ENCODE measurements around the gene CDAN1.
"Not testable (repeated sequence)": the region's sequence is repeated elsewhere in the genome, so short reads cannot be mapped to it uniquely, and the experiment has no call there.

Gene CDAN1

DNA sequence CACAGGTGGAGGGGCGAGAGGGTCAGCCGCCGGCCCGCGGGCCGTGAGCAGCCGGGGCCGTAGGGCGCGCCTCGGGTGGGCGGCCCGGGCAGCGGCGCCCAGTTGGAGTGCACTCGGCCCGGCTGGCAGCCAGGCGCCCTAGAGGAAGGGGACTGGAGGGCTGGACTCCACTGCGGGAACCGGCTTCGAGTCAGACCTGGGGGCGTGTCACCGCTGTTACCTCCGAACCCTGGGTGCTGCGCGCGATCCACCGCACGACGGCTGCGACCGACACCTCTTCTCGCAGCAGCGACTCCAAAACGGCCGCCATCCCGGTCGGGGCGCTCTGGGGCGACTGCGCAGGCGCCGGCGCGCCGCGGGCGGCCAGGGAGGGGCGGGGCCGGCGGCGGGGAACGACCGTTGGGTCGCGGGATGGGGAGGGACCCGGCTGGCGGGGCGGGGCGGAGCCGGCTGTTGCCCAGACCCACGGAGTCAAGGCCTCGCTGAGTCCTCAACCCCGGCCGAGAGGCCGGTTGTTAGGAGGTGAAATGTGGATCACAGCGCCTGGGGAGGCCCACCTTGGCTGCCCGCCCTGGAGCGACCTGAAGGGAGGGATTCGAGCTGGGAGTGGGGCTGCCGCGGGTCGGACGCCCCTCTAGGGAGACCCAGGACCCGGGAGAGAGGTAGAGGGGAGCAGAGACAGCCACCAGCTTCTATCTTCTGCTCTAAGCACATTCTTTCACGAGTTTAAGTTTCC is at the start of gene CDAN1:
Gene CDAN1 (minus strand): TSS at position 336 of the 736 bp plus-strand sequence. CDS start 26 bp downstream, at position 310.
- DNase-seq = peak; percentile 90 to 96

DNA sequence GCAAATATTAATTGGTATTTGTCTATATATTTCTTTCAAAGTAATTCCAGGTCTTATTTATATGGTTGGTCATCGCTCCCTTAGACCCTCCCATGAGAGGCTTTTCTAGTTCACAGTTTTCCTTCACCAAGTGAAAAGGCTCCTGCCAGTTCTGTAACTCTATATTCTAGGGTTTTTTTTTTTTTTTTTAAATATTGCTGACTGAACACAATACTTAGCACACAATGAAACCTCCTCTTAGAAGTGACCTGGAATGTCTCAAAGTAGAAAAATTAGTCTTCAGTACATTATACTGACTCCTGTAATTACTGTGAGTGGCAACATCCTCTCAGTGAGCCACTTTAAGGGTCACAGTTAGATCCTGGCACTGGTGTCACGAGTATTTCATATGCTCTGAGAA is 48.6 kb upstream of the CDAN1 start:
- no peak for DNase-seq

DNA sequence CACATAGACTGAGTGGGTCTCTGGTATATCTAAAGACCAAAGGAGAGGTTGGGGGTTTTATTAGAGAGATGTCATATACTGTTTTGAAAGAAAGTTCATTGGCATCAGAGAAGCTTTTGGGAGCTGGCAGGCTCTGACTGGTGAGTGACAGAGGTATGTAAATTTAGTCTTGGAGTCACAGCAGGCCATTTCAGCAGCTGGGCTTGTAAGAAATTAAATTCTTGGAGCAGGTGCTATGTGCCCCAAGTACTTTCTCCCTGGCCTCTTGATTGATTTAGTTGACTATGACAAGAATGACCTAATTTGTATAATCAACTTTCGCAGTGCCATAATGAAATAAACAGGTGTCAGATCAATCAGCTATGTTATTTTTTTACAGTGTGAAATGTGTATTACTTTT is 47.8 kb upstream of the CDAN1 start:
- DNase-seq = no peak

GRCh38 chr15:42782716-42783115 is 45.8 kb upstream of the CDAN1 start:
- no peak for DNase-seq

- no peak for DNase-seq
These were observed 38.5 kb upstream of the CDAN1 start for GRCh38 chr15:42775416-42775815.

- DNase-seq = no peak
These were observed 36.0 kb upstream of the CDAN1 start for GRCh38 chr15:42772901-42773300.

GRCh38 chr15:42772144-42772543 is 35.2 kb upstream of the CDAN1 start:
- no peak for DNase-seq

DNA sequence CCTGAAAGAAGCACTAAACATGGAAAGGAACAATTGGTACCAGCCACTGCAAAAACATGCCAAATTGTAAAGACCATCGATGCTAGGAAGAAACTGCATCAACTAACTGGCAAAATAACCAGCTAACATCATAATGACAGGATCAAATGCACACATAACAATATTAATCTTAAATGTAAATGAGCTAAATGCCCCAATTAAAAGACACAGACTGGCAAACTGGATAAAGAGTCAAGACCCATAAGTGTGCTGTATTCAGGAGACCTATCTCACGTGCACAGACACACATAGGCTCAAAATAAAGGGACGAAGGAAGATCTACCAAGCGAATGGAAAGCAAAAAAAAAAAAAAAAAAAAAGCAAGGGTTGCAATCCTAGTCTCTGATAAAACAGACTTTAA is 29.2 kb upstream of the CDAN1 start:
- DNase-seq = not testable (repeated sequence)

DNA sequence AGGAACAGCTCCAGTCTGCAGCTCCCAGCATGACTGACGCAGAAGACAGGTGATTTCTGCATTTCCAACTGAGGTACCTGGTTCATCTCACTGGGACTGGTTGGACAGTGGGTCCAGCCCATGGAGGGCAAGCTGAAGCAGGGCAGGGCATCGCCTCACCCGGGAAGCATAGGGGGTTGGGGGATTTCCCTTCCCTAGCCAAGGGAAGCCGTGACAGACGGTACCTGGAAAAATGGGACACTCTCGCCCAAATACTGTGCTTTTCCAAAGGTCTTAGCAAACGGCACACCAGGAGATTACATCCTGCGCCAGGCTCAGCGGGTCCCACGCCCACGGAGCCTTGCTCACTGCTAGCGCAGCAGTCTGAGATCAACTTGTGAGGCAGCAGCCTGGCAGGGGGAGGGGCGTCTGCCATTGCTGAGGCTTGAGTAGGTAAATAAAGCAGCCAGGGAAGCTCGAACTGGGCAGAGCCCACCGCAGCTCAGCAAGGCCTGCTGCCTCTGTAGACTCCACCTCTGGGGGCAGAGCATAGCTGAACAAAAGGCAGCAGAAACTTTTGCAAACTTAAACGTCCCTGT is 27.3 kb upstream of the CDAN1 start:
- not testable (repeated sequence) for DNase-seq

DNA sequence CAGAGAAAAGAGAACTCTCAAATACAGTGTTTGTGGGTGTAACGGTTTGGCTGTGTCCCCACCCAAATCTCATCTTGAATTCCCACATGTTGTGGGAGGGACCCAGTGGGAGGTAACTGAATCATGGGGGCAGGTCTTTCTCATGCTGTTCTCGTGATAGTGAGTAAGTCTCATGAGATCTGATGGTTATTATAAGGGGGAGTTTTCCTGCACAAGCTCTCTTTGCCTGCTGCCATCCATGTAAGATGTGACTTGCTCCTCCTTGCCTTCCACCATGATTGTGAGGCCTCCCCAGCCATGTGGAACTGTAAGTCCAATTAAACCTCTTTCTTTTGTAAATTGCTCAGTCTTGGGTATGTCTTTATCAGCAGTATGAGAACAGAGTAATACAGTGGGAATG is 24.9 kb upstream of the CDAN1 start:
- DNase-seq = not testable (repeated sequence)

GRCh38 chr15:42760759-42761158 is 23.8 kb upstream of the CDAN1 start:
- DNase-seq = no peak

- DNase-seq = no peak
These were observed 22.2 kb upstream of the CDAN1 start for GRCh38 chr15:42759093-42759492.

GRCh38 chr15:42750306-42750705 is 13.4 kb upstream of the CDAN1 start:
- no peak for DNase-seq

- no peak for DNase-seq
These were observed 12.3 kb upstream of the CDAN1 start for GRCh38 chr15:42749266-42749665.

- DNase-seq = no peak
These were observed 7.3 kb upstream of the CDAN1 start for GRCh38 chr15:42744195-42744594.

DNA sequence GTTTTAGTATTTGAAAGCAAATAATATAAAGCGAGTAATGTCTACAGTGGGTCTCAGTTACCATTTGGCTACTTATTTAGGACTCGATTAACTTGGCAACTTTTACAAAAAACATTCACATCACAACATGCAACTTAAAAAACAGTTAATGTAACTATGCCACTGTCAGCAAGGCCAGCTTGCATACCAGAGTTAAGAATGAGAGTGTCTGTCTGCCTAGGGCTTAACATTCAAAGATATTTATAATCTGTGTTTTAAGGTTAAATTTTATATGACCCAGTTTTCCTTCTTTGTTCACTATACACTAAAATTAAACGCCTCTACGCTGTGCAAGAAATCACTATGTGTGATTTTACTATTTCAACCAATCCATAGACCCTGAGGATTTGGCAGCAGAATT is 5.2 kb upstream of the CDAN1 start:
- DNase-seq = no peak

DNA sequence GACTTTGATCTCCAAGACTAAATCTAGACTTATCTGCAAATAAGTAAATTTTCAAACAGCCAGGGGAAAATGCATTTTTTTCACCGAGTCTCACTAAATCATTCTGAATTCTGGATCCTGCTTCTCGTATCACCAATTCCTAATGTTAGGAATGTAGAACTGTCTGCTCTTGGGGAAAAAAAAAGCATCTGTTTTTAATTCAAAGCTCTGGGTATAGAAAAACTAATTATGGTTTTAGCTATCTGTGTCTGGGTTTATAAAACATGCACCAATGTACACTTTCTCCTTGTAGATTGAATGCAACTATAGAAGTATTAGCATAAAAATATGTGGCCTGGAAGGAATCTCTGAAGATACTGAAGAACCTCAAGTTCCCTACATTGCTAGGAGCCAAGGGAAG is 4.8 kb upstream of the CDAN1 start:
- DNase-seq = no peak

- no peak for DNase-seq
These were observed 801 bp upstream of the CDAN1 start for GRCh38 chr15:42737529-42738328.

DNA sequence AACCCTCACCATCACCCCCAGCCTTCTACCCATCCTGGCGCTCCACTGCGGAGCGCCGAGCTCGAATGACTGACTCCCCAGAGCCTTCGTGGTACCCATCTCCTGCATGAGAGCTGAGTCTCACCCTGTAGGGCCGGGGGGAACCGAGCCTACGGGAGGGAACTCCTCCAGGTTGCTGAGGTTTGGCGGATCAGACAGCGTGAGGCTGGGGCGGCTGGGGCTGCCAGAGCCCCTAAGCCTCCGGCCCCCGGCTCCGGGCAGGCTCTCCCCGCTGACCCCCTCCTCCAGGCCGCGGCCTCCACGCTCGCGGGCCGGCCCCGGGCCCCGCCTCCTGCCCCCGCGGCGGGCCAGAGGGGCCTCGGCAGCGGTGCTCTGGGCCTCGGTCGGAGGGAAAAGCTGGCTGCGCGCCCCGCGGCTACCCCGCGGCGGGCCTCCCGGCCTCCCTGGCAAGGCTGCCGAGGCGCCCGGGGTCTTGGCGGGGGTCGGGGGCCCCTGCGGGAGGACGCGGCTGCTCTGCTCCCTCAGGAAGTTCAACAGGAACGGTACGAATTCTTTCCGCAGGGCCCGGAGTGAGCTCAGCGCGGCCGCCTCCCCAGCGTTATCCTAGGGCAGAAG is 643 bp downstream of the CDAN1 start:
- DNase-seq = peak in 1 of 2 donors; percentile 10

DNA sequence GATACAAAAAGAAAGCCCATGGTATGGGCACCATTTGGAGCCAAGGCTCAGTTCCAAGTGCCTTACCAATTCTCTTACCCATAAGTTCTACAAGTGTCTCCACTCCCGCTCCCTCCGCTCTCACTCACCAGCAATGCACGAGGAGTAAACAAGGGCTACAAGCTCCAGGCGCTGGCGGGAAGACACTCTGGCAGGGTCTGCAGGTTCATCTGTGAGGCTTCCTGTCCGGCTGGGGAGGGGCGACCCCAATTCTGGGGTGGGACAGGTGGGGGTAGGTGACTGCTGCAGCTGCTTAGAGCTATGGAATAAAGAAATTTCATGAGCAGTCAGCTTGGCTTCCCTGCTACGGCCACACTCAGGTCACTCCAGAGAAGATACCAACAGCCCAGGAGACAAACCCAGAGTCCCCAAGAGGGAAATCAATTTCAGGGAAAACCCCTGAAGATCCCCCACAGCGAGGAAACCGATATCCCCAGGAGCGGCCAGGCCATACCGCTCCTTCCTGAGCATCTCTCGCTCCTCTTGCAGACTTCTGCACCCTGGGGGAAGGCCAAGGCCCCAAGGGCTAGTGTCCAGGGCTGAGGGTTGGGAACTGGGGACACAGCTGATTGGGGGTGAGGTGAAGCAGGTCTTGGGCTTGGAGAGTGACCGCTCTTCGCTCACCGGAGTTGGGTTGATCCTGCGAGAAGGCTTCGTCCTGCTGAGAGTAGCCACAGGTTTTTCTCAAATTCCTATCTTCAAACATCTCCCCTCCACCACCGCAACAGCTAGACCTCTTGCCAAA is 1.4 kb downstream of the CDAN1 start:
- DNase-seq = no peak

GRCh38 chr15:42734076-42734672 is 2.8 kb downstream of the CDAN1 start:
- no peak for DNase-seq

DNA sequence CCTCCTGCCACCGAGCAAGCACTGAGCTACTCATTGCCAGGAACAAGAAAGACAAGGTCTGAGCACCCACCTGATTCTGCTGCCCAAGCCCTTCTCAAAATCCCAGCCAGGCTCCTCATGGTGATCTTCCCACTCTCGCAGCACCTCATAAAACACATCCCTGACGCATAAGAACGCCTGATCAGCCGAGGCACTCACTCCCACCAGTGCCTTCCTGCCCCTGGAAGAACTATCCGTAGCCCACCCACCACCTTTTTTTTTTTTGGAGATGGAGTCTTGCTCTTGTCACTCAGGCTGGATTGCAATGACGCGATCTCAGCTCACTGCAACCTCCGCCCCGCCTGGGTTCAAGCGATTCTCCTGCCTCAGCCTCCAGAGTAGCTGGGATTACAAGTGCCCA is 3.9 kb downstream of the CDAN1 start:
- DNase-seq = no peak

Measured in stimulated activated CD4-positive, alpha-beta T cell treated with anti-CD3 and anti-CD28 coated beads, Interleukin-2, amount 100 ng/mL, for 48 hours (primary cell).